Sigmoid colon (tissue), 7 donors: ENCODE measurements around the gene APRT. TPM values are rescaled to one million over a fixed set of nuclear protein-coding genes. Genes with fewer than 3 reads are reported as not detected.
A peak's percentile ranks its signal among the peaks of the same experiment; 100 is the strongest.

Experiments
- DNase-seq: peaks from one replicate; pipeline ENCODE4 v3.0.0-alpha.2; 2019
- H3K27ac ChIP-seq, 4 donors: fragments of 200-600 bp; sonication (generic); one replicate each; pipeline ENCODE4 v1.5.1; 2016 to 2019; ENCODE audit warnings: mild to moderate bottlenecking in 1 of 4
- H3K27me3 ChIP-seq, 3 donors: fragments of 200-600 bp; sonication (generic); one replicate each; pipeline ENCODE4 v1.5.1; 2019; ENCODE audit warnings: mild to moderate bottlenecking in 1 of 3
- H3K36me3 ChIP-seq, 4 donors: fragments of 200-600 bp; sonication (generic); one replicate each; pipeline ENCODE4 v1.5.1; 2016 to 2019
- H3K4me1 ChIP-seq, 4 donors: fragments of 200-600 bp; sonication (generic); one replicate each; pipeline ENCODE4 v1.5.1; 2017 to 2019
- H3K4me3 ChIP-seq, 4 donors: fragments of 200-600 bp; sonication (generic); one replicate each; pipeline ENCODE4 v1.5.1; 2017 to 2019; ENCODE audit warnings: mild to moderate bottlenecking in 2 of 4, moderate library complexity in 1 of 4
- H3K9me3 ChIP-seq, 4 donors: fragments of 200-600 bp in 3 of 4; sonication (generic) in 3 of 4; one replicate each; pipeline versions ENCODE4 v1.5.1 to v1.6.1; 2013 to 2019
- EP300 ChIP-seq, 4 donors: sonication (generic); formaldehyde crosslinking; IDR thresholded peaks; one replicate each; pipeline ENCODE4 v1.6.1; 2017; ENCODE audit warnings: antibody characterized with exemption in 4 of 4
- POLR2A ChIP-seq, 2 donors: fragments of 450-650 bp; IDR thresholded peaks; one replicate each; pipeline ENCODE4 v1.6.1; 2016; ENCODE audit warnings: antibody characterized with exemption in 2 of 2, mild to moderate bottlenecking in 2 of 2, moderate library complexity in 2 of 2
- POLR2AphosphoS5 ChIP-seq, 4 donors: sonication (generic); formaldehyde crosslinking; IDR thresholded peaks; one replicate each; pipeline ENCODE4 v1.6.1; 2017; ENCODE audit warnings: antibody characterized with exemption in 4 of 4
- WGBS, 2 donors: extraction: QIAGEN DNeasy Blood & Tissue Kit; methylation state at CpG; one replicate each; pipeline ENCODE4 v1.1.7; 2013; 5-methylcytosine and 5-hydroxymethylcytosine counted together
- intact Hi-C: fragments of 100-400 bp; cut with DNase I; formaldehyde crosslinking; loops from one replicate; pipeline ENCODE4 v1.15.1; 2023
- polyA plus RNA-seq, 3 donors: library from polyadenylated mRNA; stranded (reverse); fragments of 200-250 nt; gene quantifications; one replicate each; pipeline ENCODE4 v1.2.3, GENCODE V29; 2013
- total RNA-seq, 4 donors: library from RNA; depleted of rRNA; stranded (reverse); fragments of >200 nt; gene quantifications; one replicate each; pipeline ENCODE4 v1.1.0, GENCODE V29; 2016
- TF ChIP-seq, protein P1 (sequence below), 4 experiments: fragments of 450-650 bp in 3 of 4; fragments of 200-600 bp in 1 of 4; IDR thresholded peaks; one replicate each; pipeline ENCODE4 v1.5.1; 2016 to 2019; ENCODE audit warnings: antibody characterized with exemption in 4 of 4, mild to moderate bottlenecking in 3 of 4, moderate library complexity in 2 of 4
- donor health status: healthy with polysubstance abuse.
- donor health status: Bipolar disorder and iron deficiency.
- donor health status: healthy.

Gene APRT
- total and polyA plus RNA-seq, 7 donors: 56.6 to 329 (median 78.3) TPM

DNA sequence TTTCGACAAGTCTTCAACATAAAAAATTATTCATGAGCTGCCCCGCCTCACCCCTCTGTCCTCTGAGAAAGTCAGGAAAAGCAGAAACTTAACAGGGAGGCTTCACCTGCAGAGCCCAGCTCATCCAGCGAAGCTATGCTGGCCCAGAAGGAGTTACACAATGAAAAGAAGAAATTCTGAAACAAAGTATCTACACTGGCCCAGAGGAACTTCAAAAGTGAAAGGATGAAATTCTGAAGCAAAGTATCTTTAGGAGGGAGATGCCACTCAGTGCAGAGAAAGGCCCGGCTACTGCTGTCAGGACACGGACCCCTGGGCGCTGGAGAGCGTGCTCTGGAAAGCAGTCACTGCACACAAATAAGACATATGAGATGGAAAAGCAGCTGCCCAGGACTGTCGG is 43.4 kb upstream of the APRT start:
- 84 to 86% methylated on average over 8 of the region's 8 CpGs for WGBS, 2 donors
- DNase-seq: no peak
- Histone ChIP-seq H3K9me3 (no peaks in the 10 kb centered on the region), H3K36me3 (peaks cover 6 to 32% (median 8%) of the 10 kb centered on the region in 4 donors), H3K27me3 (no peaks in the 10 kb centered on the region), H3K4me1 (peaks cover 0 to 27% (median 20%) of the 10 kb centered on the region in 4 donors), H3K4me3 (no peak overlapping the region), H3K27ac (peak overlapping the region in 1 of 4 donors; percentile 88)
- TF ChIP-seq EP300 (IDR thresholded peaks at IDR 0.05) (no peak), POLR2A (IDR thresholded peaks at IDR 0.05) (no peak), POLR2AphosphoS5 (IDR thresholded peaks at IDR 0.05) (no peak)
- TF ChIP-seq, protein P1, sequence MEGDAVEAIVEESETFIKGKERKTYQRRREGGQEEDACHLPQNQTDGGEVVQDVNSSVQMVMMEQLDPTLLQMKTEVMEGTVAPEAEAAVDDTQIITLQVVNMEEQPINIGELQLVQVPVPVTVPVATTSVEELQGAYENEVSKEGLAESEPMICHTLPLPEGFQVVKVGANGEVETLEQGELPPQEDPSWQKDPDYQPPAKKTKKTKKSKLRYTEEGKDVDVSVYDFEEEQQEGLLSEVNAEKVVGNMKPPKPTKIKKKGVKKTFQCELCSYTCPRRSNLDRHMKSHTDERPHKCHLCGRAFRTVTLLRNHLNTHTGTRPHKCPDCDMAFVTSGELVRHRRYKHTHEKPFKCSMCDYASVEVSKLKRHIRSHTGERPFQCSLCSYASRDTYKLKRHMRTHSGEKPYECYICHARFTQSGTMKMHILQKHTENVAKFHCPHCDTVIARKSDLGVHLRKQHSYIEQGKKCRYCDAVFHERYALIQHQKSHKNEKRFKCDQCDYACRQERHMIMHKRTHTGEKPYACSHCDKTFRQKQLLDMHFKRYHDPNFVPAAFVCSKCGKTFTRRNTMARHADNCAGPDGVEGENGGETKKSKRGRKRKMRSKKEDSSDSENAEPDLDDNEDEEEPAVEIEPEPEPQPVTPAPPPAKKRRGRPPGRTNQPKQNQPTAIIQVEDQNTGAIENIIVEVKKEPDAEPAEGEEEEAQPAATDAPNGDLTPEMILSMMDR (IDR thresholded peaks at IDR 0.05): no peak
- intact Hi-C loops: loop anchor here (5.0 kb wide), 2 partner anchors 118 to 362 kb away; partner anchors contain the start of gene ZNF778

DNA sequence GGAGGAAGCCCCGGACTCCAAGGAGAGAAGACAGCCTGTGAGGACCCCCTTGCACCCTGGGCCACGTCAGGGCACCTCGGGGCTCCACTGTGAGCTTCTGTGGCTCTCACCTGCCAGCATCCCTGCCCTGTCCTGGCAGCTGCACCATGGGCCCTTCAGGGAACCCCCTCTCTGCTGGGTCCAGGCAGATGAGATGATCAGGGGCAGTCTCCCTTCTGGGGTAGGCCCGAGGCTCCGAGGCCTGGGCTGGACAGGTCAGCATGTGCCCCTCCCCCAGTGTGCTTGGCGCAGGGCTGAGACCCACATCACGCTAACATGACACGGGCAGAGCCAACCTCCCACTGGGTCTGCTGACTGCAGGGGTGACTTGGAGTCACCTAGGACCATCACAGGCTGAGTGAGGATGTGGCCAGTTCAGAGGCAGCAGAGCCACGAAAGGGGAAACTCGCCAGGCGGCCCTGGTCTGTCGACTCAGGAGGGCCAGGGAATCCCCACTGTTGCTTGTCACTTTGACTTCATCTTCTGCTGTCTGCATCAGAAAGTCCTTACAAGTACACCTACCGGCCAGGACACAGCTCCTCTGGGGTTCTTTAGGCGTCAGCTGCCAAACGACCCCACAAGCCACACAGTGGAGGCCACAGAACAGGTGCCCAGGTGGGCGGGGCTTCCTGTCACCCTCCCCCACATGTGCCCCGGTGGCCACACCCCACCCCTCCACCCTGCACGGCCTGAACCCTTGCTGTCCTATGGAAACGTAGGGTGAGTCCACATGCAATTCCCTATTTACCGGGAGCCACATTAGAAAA is 42.8 kb upstream of the APRT start:
- Histone ChIP-seq H3K4me1 (peaks cover 0 to 27% (median 20%) of the 10 kb centered on the region in 4 donors), H3K9me3 (no peaks in the 10 kb centered on the region), H3K27me3 (no peaks in the 10 kb centered on the region), H3K36me3 (peaks cover 2 to 32% (median 3%) of the 10 kb centered on the region in 4 donors), H3K4me3 (no peak overlapping the region), H3K27ac (no peak overlapping the region)
- intact Hi-C loops: loop anchor here (5.0 kb wide), 2 partner anchors 117 to 363 kb away; partner anchors contain the start of gene ZNF778
- TF ChIP-seq EP300 (IDR thresholded peaks at IDR 0.05) (no peak), POLR2A (IDR thresholded peaks at IDR 0.05) (no peak), POLR2AphosphoS5 (IDR thresholded peaks at IDR 0.05) (no peak)
- TF ChIP-seq, protein P1 (IDR thresholded peaks at IDR 0.05): no peak
- no peak for DNase-seq
- 54 to 66% methylated on average over 20 of the region's 20 CpGs for WGBS, 2 donors

DNA sequence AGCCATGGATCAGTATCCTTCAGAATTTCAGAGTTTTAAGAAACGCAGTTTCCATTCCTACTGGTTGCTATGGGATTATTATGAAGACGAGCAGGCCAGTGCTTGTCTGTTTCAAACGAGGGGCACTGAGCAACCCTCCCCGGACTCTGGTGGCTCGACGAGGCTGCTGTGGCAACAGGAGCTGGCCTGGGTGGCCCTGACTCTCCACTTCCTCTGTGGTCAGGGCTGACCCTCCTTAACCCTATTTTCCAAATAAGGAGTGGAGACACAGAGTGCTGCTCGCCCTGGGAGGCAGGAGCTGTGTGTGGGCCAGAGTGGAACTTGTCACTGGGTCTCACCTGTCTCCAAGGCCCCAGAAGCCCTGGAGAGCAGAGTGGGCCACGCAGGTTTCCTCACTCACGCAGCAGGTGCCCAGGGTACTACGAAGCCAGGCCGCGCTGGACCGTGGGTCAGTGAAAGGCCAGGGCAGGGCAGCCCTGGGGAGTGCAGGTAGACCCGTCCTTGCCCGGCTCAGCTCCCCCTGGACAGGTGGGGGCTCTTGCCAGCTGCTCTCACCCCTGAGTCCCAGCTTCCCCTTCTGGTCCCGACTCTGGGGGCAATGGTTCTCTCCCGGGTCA is 41.7 kb upstream of the APRT start:
- no peak overlapping the region for H3K4me3 ChIP-seq
- peaks cover 0 to 24% (median 19%) of the 10 kb centered on the region in 4 donors for H3K4me1 ChIP-seq
- H3K36me3 ChIP-seq: peaks cover 0 to 26% (median 2%) of the 10 kb centered on the region in 4 donors
- H3K27ac ChIP-seq: no peak overlapping the region
- DNase-seq: no peak
- 84 to 89% methylated on average over 17 of the region's 17 CpGs for WGBS, 2 donors
- H3K9me3 ChIP-seq: no peaks in the 10 kb centered on the region
- H3K27me3 ChIP-seq: no peaks in the 10 kb centered on the region
- intact Hi-C loops: no loop called here
- TF ChIP-seq POLR2A (IDR thresholded peaks at IDR 0.05): no peak
- no peak for TF ChIP-seq POLR2AphosphoS5 (IDR thresholded peaks at IDR 0.05)
- TF ChIP-seq EP300 (IDR thresholded peaks at IDR 0.05): no peak
- TF ChIP-seq, protein P1 (IDR thresholded peaks at IDR 0.05): no peak

DNA sequence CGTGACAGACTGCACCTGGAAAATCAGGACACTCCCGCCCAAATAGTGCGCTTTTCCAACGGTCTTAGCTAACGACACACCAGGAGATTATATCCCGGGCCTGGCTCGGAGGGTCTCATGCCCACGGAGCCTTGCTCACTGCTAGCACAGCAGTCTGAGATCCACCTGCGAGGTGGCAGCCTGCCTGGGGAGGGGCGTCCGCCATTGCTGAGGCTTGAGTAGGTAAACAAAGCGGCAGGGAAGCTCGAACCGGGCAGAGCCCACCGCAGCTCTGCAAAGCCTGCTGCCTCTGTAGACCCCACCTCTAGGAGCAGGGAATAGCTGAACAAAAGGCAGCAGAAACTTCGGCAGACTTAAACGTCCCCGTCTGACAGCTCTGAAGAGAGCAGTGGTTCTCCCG is 39.9 kb upstream of the APRT start:
- Histone ChIP-seq H3K27me3 (no peaks in the 10 kb centered on the region), H3K36me3 (peaks cover 0 to 36% (median 2%) of the 10 kb centered on the region in 4 donors), H3K9me3 (no peaks in the 10 kb centered on the region), H3K4me1 (peaks cover 0 to 14% (median 11%) of the 10 kb centered on the region in 4 donors), H3K27ac (no peak overlapping the region), H3K4me3 (no peak overlapping the region)
- TF ChIP-seq EP300 (IDR thresholded peaks at IDR 0.05) (no peak), POLR2AphosphoS5 (IDR thresholded peaks at IDR 0.05) (no peak), POLR2A (IDR thresholded peaks at IDR 0.05) (no peak)
- TF ChIP-seq, protein P1 (IDR thresholded peaks at IDR 0.05): no peak
- DNase-seq: no peak
- intact Hi-C loops: no loop called here
- 92 to 96% methylated on average over 19 of the region's 19 CpGs for WGBS, 2 donors
